Psoas muscle (tissue), 8 donors: ENCODE measurements around the gene GRAMD1B. TPM values are rescaled to one million over a fixed set of nuclear protein-coding genes. Genes with fewer than 3 reads are reported as not detected.

Experiments
- ATAC-seq, 4 donors: fragments of 200-7000 bp; cut with Tn5 transposase; one replicate each; pipeline ENCODE4 v1.9.1; 2020; ENCODE audit warnings: moderate library complexity in 3 of 4, mild to moderate bottlenecking in 2 of 4
- DNase-seq, 2 donors: peaks; one replicate each; pipeline ENCODE4 v3.0.0-alpha.2; 2020
- H3K27ac ChIP-seq: fragments of 200-600 bp; one replicate; pipeline ENCODE4 v1.8.0; 2022
- H3K27me3 ChIP-seq, 3 donors: fragments of 200-600 bp in 1 of 3; one replicate each; pipeline versions ENCODE4 v1.6.1 to v1.8.0; 2013 to 2022; ENCODE audit warnings: low read length in 2 of 3, mild to moderate bottlenecking in 2 of 3, moderate library complexity in 1 of 3; ENCODE audit not compliant: insufficient read depth in 3 of 3
- H3K36me3 ChIP-seq, 2 donors: fragments of 200-600 bp in 1 of 2; one replicate each; pipeline versions ENCODE4 v1.6.1 to v1.8.0; 2013 to 2022; ENCODE audit warnings: low read depth in 1 of 2, mild to moderate bottlenecking in 1 of 2, moderate library complexity in 1 of 2; ENCODE audit not compliant: insufficient read depth in 1 of 2
- H3K4me1 ChIP-seq: fragments of 200-600 bp; one replicate; pipeline ENCODE4 v1.8.0; 2022
- H3K4me3 ChIP-seq: fragments of 200-600 bp; one replicate; pipeline ENCODE4 v1.8.0; 2022; ENCODE audit warnings: mild to moderate bottlenecking
- H3K9me3 ChIP-seq: fragments of 200-600 bp; one replicate; pipeline ENCODE4 v1.8.0; 2022
- CTCF ChIP-seq: fragments of 200-600 bp; IDR thresholded peaks from one replicate; pipeline ENCODE4 v1.8.0; 2022; ENCODE audit warnings: antibody characterized with exemption
- WGBS, 3 donors: extraction: QIAGEN DNeasy Blood & Tissue Kit; methylation state at CpG; one replicate each; pipeline versions ENCODE4 v1.1.6 to v1.1.7; 2013; 5-methylcytosine and 5-hydroxymethylcytosine counted together
- intact Hi-C, 2 donors: fragments of 100-400 bp; cut with DNase I; formaldehyde crosslinking; loops; one replicate each; pipeline versions ENCODE4 v1.11.0 to v1.14.2; 2022
- polyA plus RNA-seq, 3 donors: library from polyadenylated mRNA; stranded (reverse); fragments of 200-250 nt; gene quantifications; one replicate each; pipeline ENCODE4 v1.2.3, GENCODE V29; 2013
- total RNA-seq, 4 donors: library from RNA; stranded (reverse); fragmentation: NEBNext Ultra II Directional in 2 of 4; extraction: Animal tissue kit (Norgen Biotek cat#: 25700) in 2 of 4; gene quantifications; one replicate each; pipeline versions ENCODE4 v1.2.1 to v1.2.4, GENCODE V29; 2021 to 2023
- donor health status: healthy with polysubstance abuse.
- donor health status: DM: no; HTN: no; CAD: no; lungs with moderate emphysema.
- donor health status: Bipolar disorder and iron deficiency.
- donor health status: healthy.
- donor health status: DM: yes; HTN: yes; CAD: no.
- donor health status: DM: no; HTN: no; CAD: no.
- donor health status: DM: no; HTN: no; CAD: no.
- donor health status: DM: yes; HTN: yes; CAD: no.

GRAMD1B gene
- total and polyA plus RNA-seq, 7 donors: 0.67 to 24.0 (median 6.8) TPM

GRCh38 chr11:123670081-123670480 lies 240.0 kb downstream of the GRAMD1B start:
- no peaks in the 10 kb centered on the region for H3K27me3 ChIP-seq
- H3K9me3 ChIP-seq: no peaks in the 10 kb centered on the region
- H3K4me3 ChIP-seq: no peak overlapping the region
- no peaks in the 10 kb centered on the region for H3K36me3 ChIP-seq
- H3K4me1 ChIP-seq: no peaks in the 10 kb centered on the region
- no peak for ATAC-seq
- DNase-seq: no peak
- TF ChIP-seq CTCF: no peak
- 72 to 85% (median 84%) methylated on average over 1 of the region's 1 CpG for WGBS, 3 donors
- intact Hi-C loops: no loop called here
- H3K27ac ChIP-seq: no peak overlapping the region

GRCh38 chr11:123671534-123671933 lies 241.5 kb downstream of the GRAMD1B start:
- intact Hi-C loops: no loop called here
- Histone ChIP-seq H3K4me1 (no peaks in the 10 kb centered on the region), H3K27ac (no peak overlapping the region), H3K27me3 (no peaks in the 10 kb centered on the region), H3K9me3 (no peaks in the 10 kb centered on the region), H3K36me3 (no peaks in the 10 kb centered on the region), H3K4me3 (no peak overlapping the region)
- no peak for TF ChIP-seq CTCF
- WGBS, 3 donors: 45 to 51% (median 47%) methylated on average over 9 of the region's 9 CpGs
- DNase-seq (no peak), ATAC-seq (no peak)

GRCh38 chr11:123672568-123672967 lies 242.5 kb downstream of the GRAMD1B start:
- ATAC-seq (no peak), DNase-seq (no peak)
- Histone ChIP-seq H3K36me3 (no peaks in the 10 kb centered on the region), H3K4me3 (no peak overlapping the region), H3K9me3 (no peaks in the 10 kb centered on the region), H3K4me1 (no peaks in the 10 kb centered on the region), H3K27me3 (no peaks in the 10 kb centered on the region), H3K27ac (no peak overlapping the region)
- WGBS, 3 donors: 90 to 91% (median 90%) methylated on average over 5 of the region's 5 CpGs
- intact Hi-C loops: no loop called here
- TF ChIP-seq CTCF: no peak

- ATAC-seq (no peak), DNase-seq (no peak)
- Histone ChIP-seq H3K9me3 (no peaks in the 10 kb centered on the region), H3K36me3 (no peaks in the 10 kb centered on the region), H3K4me3 (no peak overlapping the region), H3K27me3 (no peaks in the 10 kb centered on the region), H3K27ac (no peak overlapping the region), H3K4me1 (no peaks in the 10 kb centered on the region)
- intact Hi-C loops: no loop called here
- no peak for TF ChIP-seq CTCF
- 49 to 80% (median 50%) methylated on average over 2 of the region's 2 CpGs for WGBS, 3 donors
Measured at GRCh38 chr11:123674297-123674696, 244.2 kb downstream of the GRAMD1B start.

Other genes with a start within 250 kb of the GRAMD1B start
- gene CLMP, start 235.0 kb upstream of the GRAMD1B start, total RNA-seq: 1 to 10 TPM; 2.9 to 4.2 (median 3.0) TPM
- 1 to 10 TPM in 2 of 3 donors, under 1 TPM in 1; 0.83 to 3.3 (median 1.7) TPM for gene CLMP, start 235.0 kb upstream of the GRAMD1B start, polyA plus RNA-seq
- 10 to 100 TPM; 11.1 to 69.0 (median 26.4) TPM for gene SCN3B, start 224.4 kb downstream of the GRAMD1B start, total RNA-seq
- gene SCN3B, start 224.4 kb downstream of the GRAMD1B start, polyA plus RNA-seq: 10 to 100 TPM; 15.6 to 42.1 (median 17.2) TPM